NCI-H82 treated with DMSO at 0.1 percent for 48 hours (cell line): Measurements from ENCODE around the gene FAM53B.

Experiments used
- DNase-seq: peaks from one replicate; lab custom pipeline; 2025; ENCODE audit not compliant: unreplicated experiment; lab: John Stamatoyannopoulos, UW

The FAM53B gene

GRCh38 chr10:124648738-124649137 is 95.4 kb downstream of the FAM53B start:
- no peak for DNase-seq

GRCh38 chr10:124648131-124648475 is 96.1 kb downstream of the FAM53B start:
- no peak for DNase-seq

GRCh38 chr10:124647421-124648130 is 96.6 kb downstream of the FAM53B start:
- no peak for DNase-seq

- DNase-seq = no peak
Measured at GRCh38 chr10:124646483-124647352, 97.5 kb downstream of the FAM53B start.

- DNase-seq = no peak
Measured at GRCh38 chr10:124645467-124646095, 98.6 kb downstream of the FAM53B start.

- no peak for DNase-seq
Measured at GRCh38 chr10:124644771-124645415, 99.3 kb downstream of the FAM53B start.

- DNase-seq = no peak
Measured at GRCh38 chr10:124644236-124644635, 99.9 kb downstream of the FAM53B start.

- no peak for DNase-seq
Measured at GRCh38 chr10:124643330-124644009, 100.7 kb downstream of the FAM53B start.

- DNase-seq = no peak
Measured at GRCh38 chr10:124642088-124642710, 102.0 kb downstream of the FAM53B start.

- DNase-seq = no peak
Measured at GRCh38 chr10:124641282-124642087, 102.7 kb downstream of the FAM53B start.

- no peak for DNase-seq
Measured at GRCh38 chr10:124640538-124641231, 103.5 kb downstream of the FAM53B start.

GRCh38 chr10:124640056-124640455 is 104.1 kb downstream of the FAM53B start:
- DNase-seq = no peak

- no peak for DNase-seq
Measured at GRCh38 chr10:124639646-124640045, 104.5 kb downstream of the FAM53B start.

GRCh38 chr10:124639206-124639605 is 105.0 kb downstream of the FAM53B start:
- DNase-seq = no peak

- no peak for DNase-seq
Measured at GRCh38 chr10:124637746-124638145, 106.4 kb downstream of the FAM53B start.

- DNase-seq = no peak
Measured at GRCh38 chr10:124637091-124637700, 107.0 kb downstream of the FAM53B start.

- DNase-seq = no peak
Measured at GRCh38 chr10:124636271-124636995, 107.7 kb downstream of the FAM53B start.

- DNase-seq = no peak
Measured at GRCh38 chr10:124632566-124632965, 111.6 kb downstream of the FAM53B start.
